ENCODE data around the gene MAN1A1.

GRCh38 chr6:119170103-119170446 lies 179.5 kb downstream of the MAN1A1 start:
- TF ChIP-seq POLR2A (IDR thresholded peaks at IDR 0.05), result no peak
- TF ChIP-seq CTCF (IDR thresholded peaks at IDR 0.05), result no peak
- no peak for TF ChIP-seq POLR2AphosphoS5 (IDR thresholded peaks at IDR 0.05)
- TF ChIP-seq EP300 (IDR thresholded peaks at IDR 0.05), result no peak

Measured in sigmoid colon (tissue), 4 donors.